ENCODE measurements around the gene SPOCK2.

The SPOCK2 gene

GRCh38 chr10:72059843-72060822 lies 28.2 kb downstream of the SPOCK2 start:
- no peak overlapping the region for H3K27ac ChIP-seq
- H3K4me3 ChIP-seq, result no peak overlapping the region
- H3K9ac ChIP-seq (ENCODE audit: insufficient read length), result no peak overlapping the region
- no peaks in the 10 kb centered on the region for H3K9me3 ChIP-seq (ENCODE audit: low read depth, low read length)
- no peaks in the 10 kb centered on the region for H3K36me3 ChIP-seq (ENCODE audit: insufficient read depth, low read length)
- TF ChIP-seq POLR2AphosphoS5 (IDR thresholded peaks at IDR 0.05; ENCODE audit: borderline replicate concordance, low read depth, low read length), result no peak
- no peak for TF ChIP-seq EZH2 (IDR thresholded peaks at IDR 0.05)
- TF ChIP-seq FOXP2 (optimal IDR thresholded peaks at IDR 0.05; ENCODE audit: control extremely low read depth, extremely low read length, insufficient read depth), result no peak
- no peak for DNase-seq (ENCODE audit: low read depth, low spot score)

GRCh38 chr10:72058989-72059842 lies 29.1 kb downstream of the SPOCK2 start:
- no peak overlapping the region for H3K27ac ChIP-seq
- no peaks in the 10 kb centered on the region for H3K36me3 ChIP-seq (ENCODE audit: insufficient read depth, low read length)
- H3K9me3 ChIP-seq (ENCODE audit: low read depth, low read length), result no peaks in the 10 kb centered on the region
- H3K4me3 ChIP-seq, result no peak overlapping the region
- H3K9ac ChIP-seq (ENCODE audit: insufficient read length), result no peak overlapping the region
- no peak for DNase-seq (ENCODE audit: low read depth, low spot score)
- TF ChIP-seq POLR2AphosphoS5 (IDR thresholded peaks at IDR 0.05; ENCODE audit: borderline replicate concordance, low read depth, low read length) (no peak), EZH2 (IDR thresholded peaks at IDR 0.05) (no peak), FOXP2 (optimal IDR thresholded peaks at IDR 0.05; ENCODE audit: control extremely low read depth, extremely low read length, insufficient read depth) (no peak)

- TF ChIP-seq POLR2AphosphoS5 (IDR thresholded peaks at IDR 0.05; ENCODE audit: borderline replicate concordance, low read depth, low read length) (no peak), EZH2 (IDR thresholded peaks at IDR 0.05) (no peak), FOXP2 (optimal IDR thresholded peaks at IDR 0.05; ENCODE audit: control extremely low read depth, extremely low read length, insufficient read depth) (no peak)
These were observed 29.9 kb downstream of the SPOCK2 start for GRCh38 chr10:72058347-72058898.

GRCh38 chr10:72056932-72057751 lies 31.2 kb downstream of the SPOCK2 start:
- H3K27ac ChIP-seq, result no peak overlapping the region
- no peak overlapping the region for H3K4me3 ChIP-seq
- no peaks in the 10 kb centered on the region for H3K36me3 ChIP-seq (ENCODE audit: insufficient read depth, low read length)
- TF ChIP-seq EZH2 (IDR thresholded peaks at IDR 0.05) (no peak), FOXP2 (optimal IDR thresholded peaks at IDR 0.05; ENCODE audit: control extremely low read depth, extremely low read length, insufficient read depth) (no peak), POLR2AphosphoS5 (IDR thresholded peaks at IDR 0.05; ENCODE audit: borderline replicate concordance, low read depth, low read length) (no peak)
- H3K9ac ChIP-seq (ENCODE audit: insufficient read length), result no peak overlapping the region
- no peaks in the 10 kb centered on the region for H3K9me3 ChIP-seq (ENCODE audit: low read depth, low read length)
- no peak for DNase-seq (ENCODE audit: low read depth, low spot score)

More at GRCh38 chr10:72058347-72058898, 29.9 kb downstream of the SPOCK2 start:
- Histone ChIP-seq H3K36me3 (ENCODE audit: insufficient read depth, low read length) (no peaks in the 10 kb centered on the region), H3K4me3 (no peak overlapping the region), H3K9ac (ENCODE audit: insufficient read length) (no peak overlapping the region), H3K9me3 (ENCODE audit: low read depth, low read length) (no peaks in the 10 kb centered on the region), H3K27ac (no peak overlapping the region)
- DNase-seq (ENCODE audit: low read depth, low spot score), result no peak

GRCh38 chr10:72056113-72056512 lies 32.2 kb downstream of the SPOCK2 start:
- Histone ChIP-seq H3K4me3 (no peak overlapping the region), H3K27ac (no peak overlapping the region), H3K36me3 (ENCODE audit: insufficient read depth, low read length) (no peaks in the 10 kb centered on the region), H3K9me3 (ENCODE audit: low read depth, low read length) (no peaks in the 10 kb centered on the region), H3K9ac (ENCODE audit: insufficient read length) (no peak overlapping the region)
- no peak for DNase-seq (ENCODE audit: low read depth, low spot score)
- TF ChIP-seq FOXP2 (optimal IDR thresholded peaks at IDR 0.05; ENCODE audit: control extremely low read depth, extremely low read length, insufficient read depth) (no peak), POLR2AphosphoS5 (IDR thresholded peaks at IDR 0.05; ENCODE audit: borderline replicate concordance, low read depth, low read length) (no peak), EZH2 (IDR thresholded peaks at IDR 0.05) (no peak)

GRCh38 chr10:72053690-72054089 lies 34.7 kb downstream of the SPOCK2 start:
- TF ChIP-seq EZH2 (IDR thresholded peaks at IDR 0.05) (no peak), POLR2AphosphoS5 (IDR thresholded peaks at IDR 0.05; ENCODE audit: borderline replicate concordance, low read depth, low read length) (no peak), FOXP2 (optimal IDR thresholded peaks at IDR 0.05; ENCODE audit: control extremely low read depth, extremely low read length, insufficient read depth) (no peak)
- H3K27ac ChIP-seq, result no peak overlapping the region

GRCh38 chr10:72050873-72051272 lies 37.5 kb downstream of the SPOCK2 start:
- Histone ChIP-seq H3K27ac (no peak overlapping the region), H3K9me3 (ENCODE audit: low read depth, low read length) (no peaks in the 10 kb centered on the region), H3K9ac (ENCODE audit: insufficient read length) (no peak overlapping the region), H3K36me3 (ENCODE audit: insufficient read depth, low read length) (no peaks in the 10 kb centered on the region), H3K4me3 (no peak overlapping the region)
- DNase-seq (ENCODE audit: low read depth, low spot score), result no peak
- TF ChIP-seq EZH2 (IDR thresholded peaks at IDR 0.05) (no peak), FOXP2 (optimal IDR thresholded peaks at IDR 0.05; ENCODE audit: control extremely low read depth, extremely low read length, insufficient read depth) (no peak), POLR2AphosphoS5 (IDR thresholded peaks at IDR 0.05; ENCODE audit: borderline replicate concordance, low read depth, low read length) (no peak)

More at GRCh38 chr10:72053690-72054089, 34.7 kb downstream of the SPOCK2 start:
- Histone ChIP-seq H3K36me3 (ENCODE audit: insufficient read depth, low read length) (no peaks in the 10 kb centered on the region), H3K9me3 (ENCODE audit: low read depth, low read length) (no peaks in the 10 kb centered on the region), H3K4me3 (no peak overlapping the region), H3K9ac (ENCODE audit: insufficient read length) (no peak overlapping the region)
- DNase-seq (ENCODE audit: low read depth, low spot score), result no peak

Measured in SK-N-MC (cell line).